CD4-positive, alpha-beta T cell treated with Interleukin-15 for 1 hour (primary cell): ENCODE data around the gene LRRC49.
"Not testable (repeated sequence)": the region's sequence is repeated elsewhere in the genome, so short reads cannot be mapped to it uniquely, and the experiment has no call there.

Experiments
- DNase-seq: peaks from one replicate; pipeline ENCODE4 v3.0.0-alpha.2; 2020

LRRC49 gene

GRCh38 chr15:71004506-71004905 is 111.9 kb downstream of the LRRC49 start:
- not testable (repeated sequence) for DNase-seq

- no peak for DNase-seq
Measured at GRCh38 chr15:71005895-71006294, 113.3 kb downstream of the LRRC49 start.

GRCh38 chr15:71008250-71008870 is 115.7 kb downstream of the LRRC49 start:
- no peak for DNase-seq

DNA sequence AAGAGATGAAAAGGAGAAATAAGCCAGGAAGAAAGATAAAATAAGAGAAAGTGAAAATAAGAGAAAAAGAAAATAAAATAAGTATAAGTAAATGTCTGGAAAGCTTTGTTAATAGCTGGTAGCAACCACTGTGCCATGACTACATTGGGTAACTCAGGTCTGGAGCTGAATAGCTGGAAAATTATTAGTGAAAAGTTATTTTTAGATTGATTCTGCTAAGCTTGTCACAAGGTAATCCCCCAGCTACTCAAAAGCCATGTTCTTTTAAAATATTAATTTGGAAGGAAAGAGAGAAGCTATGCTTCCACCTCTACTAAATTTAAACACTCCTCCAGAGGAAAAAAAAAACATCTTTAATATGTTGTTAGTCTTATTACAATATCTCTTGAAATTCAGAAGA is 117.8 kb downstream of the LRRC49 start:
- DNase-seq = no peak

DNA sequence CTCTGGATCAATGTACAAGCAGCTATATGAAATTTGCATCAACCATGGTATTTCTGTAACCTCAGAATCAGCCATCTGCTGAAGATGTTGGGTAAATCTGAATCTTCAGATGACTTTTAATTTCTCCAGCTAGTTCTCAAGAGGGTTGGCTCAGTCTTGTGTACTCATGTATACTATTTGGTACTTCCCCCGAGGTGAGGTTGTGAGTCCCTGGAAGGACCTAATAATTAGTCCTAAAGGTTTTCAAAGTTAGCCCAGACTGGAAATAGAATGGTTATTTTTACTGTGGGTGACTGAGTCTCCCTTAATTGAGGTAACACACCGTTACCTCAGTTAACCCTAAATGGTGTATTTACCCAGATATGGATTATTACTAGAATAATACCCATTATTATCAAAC is 118.4 kb downstream of the LRRC49 start:
- DNase-seq = no peak

GRCh38 chr15:71011503-71012155 is 119.0 kb downstream of the LRRC49 start:
- DNase-seq = no peak

DNA sequence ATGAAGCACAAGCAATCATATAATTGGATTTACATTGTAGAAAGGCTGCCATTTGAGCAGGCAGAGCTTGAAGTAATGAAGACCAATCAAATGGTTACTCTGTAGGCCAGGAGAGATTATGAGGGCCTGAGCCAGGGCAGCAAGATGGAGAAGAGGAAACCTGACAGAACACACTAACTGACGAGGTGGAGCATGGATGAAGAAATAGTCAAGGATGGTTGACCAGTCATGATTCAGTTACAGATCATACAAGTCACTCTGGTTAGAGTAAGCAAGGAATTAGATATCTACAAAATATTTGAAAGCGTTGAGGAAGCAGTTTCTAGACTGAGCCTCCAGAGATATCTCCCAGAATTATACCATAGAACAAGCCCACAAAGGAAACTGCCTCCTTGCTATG is 120.8 kb downstream of the LRRC49 start:
- no peak for DNase-seq

- DNase-seq = no peak
Measured at GRCh38 chr15:71015342-71015741, 122.7 kb downstream of the LRRC49 start.

GRCh38 chr15:71031232-71031631 is 138.6 kb downstream of the LRRC49 start:
- DNase-seq = not testable (repeated sequence)

DNA sequence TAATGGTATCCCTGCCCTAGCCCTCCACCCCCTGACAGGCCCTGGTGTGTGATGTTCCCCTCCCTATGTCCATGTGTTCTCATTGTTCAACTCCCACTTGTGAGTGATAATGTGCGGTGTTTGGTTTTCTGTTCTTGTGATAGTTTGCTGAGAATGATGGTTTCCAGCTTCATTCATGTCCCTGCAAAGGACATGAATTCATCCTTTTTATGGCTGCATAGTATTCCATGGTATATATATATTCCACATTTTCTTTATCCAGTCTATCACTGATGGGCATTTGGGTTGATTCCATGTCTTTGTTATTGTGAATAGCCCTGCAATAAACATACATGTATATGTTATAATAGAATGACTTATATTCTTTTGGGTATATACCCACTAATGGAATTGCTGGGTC is 142.9 kb downstream of the LRRC49 start:
- not testable (repeated sequence) for DNase-seq

- no peak for DNase-seq
Measured at GRCh38 chr15:71042356-71042922, 149.8 kb downstream of the LRRC49 start.

GRCh38 chr15:71043373-71043772 is 150.7 kb downstream of the LRRC49 start:
- DNase-seq = no peak

- DNase-seq = no peak
Measured at GRCh38 chr15:71044006-71044405, 151.4 kb downstream of the LRRC49 start.

GRCh38 chr15:71046146-71046545 is 153.5 kb downstream of the LRRC49 start:
- not testable (repeated sequence) for DNase-seq

DNA sequence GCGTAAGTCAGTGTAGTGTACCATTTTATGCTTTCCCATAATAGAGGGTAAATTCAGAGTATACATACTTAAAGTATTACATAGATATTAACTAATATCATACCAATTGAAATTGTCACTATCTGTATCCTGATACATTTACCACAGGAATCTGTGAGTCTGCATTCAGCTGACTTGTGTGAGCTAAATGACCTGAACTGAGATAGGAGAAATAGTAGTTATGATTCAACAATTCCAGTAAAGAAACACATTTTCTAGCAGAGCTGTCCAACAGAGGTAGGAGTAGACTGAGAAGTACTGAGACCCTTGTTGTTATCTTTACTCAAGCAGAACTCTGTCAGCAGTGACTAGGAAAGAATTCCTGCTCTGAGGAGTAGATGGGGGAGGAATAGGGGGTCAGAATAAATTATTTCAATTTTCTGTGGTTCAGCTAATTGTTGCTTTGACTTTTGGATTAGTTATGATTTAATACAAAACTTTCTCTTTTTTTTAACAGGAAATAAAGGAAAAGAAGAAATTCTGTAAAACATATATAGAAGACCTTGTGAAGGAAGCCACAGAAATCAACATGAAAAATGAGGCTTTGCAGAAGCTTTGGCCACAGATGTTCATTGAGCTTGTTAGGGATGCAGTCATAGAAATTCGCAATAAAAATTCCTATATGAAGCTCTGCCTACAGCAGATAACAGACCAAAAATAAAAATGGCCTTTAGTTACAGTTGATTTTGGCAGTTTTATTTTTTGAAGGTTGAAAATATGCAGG is 156.5 kb downstream of the LRRC49 start:
- no peak for DNase-seq

DNA sequence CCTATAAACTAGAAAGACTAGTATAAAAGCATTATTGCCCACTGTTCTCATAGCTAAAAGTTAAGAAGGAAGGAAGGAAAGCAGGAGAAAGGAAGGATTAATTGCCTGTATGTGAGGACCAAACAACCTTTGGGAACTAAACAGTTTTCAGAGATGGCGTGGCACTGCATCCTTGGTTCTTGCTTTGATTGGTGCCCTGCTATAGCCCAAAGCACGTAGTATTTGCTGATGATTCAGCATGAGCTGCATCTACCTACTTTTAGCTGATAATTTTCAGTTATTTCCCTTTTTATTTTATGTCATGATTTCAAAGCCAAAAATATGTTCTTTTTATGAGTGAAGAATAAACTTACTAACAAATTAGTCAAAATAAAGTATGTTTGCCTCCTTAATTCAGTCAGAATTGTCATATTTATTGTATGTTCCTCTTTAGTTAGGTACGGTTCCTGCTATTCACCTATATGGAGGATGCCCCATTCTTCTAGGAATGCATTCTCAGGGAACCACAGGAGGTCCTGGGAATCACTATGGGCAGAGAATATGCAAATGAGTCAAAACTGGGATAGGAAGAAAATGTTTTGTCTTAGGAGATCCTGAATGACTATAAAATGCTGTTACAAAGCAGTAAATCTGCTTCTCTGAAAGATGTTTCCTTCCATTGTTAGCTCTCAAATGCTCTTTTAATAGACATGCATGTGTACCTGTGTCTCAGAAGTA is 157.2 kb downstream of the LRRC49 start:
- DNase-seq = no peak

DNA sequence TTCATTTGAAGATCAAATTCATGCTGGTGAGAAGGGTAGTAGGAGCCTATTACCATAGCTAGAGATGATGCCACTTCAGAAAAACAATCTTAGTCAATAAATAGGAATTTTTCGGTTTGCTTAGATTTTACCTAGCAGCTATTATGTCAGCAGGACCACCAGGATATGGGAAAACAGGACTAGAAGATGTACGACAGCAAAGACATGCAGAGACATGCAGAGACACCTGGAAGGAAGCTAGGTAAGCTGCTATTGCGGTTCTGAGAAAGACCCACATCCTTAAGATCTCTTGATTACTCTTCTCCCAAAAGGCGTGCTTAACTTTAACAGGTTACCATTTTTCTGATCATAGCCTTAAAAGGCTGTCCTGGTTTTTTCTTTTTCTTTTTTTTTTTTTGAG is 157.8 kb downstream of the LRRC49 start:
- DNase-seq = no peak

DNA sequence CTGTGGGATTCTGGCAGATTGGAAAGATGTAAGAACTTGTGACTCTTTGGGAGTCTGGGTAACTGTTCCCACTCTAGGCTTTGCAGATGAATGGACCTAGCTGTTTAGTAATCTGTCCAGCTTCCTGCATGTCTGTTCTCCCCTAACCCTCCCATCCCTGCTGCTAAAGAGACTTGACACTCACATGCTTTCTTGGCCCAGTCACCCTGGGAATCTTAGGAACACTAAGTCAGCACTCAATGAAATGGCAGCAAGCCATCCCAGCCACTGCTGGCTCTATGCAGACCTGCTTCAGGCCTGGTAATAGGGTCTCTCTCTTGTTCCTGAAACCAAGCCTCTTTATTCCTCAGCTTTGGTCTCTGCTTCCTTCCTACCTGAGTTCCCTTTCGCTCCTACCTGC is 158.9 kb downstream of the LRRC49 start:
- DNase-seq = no peak

- DNase-seq = no peak
Measured at GRCh38 chr15:71052356-71052755, 159.7 kb downstream of the LRRC49 start.

- DNase-seq = no peak
Measured at GRCh38 chr15:71054286-71054952, 161.8 kb downstream of the LRRC49 start.

DNA sequence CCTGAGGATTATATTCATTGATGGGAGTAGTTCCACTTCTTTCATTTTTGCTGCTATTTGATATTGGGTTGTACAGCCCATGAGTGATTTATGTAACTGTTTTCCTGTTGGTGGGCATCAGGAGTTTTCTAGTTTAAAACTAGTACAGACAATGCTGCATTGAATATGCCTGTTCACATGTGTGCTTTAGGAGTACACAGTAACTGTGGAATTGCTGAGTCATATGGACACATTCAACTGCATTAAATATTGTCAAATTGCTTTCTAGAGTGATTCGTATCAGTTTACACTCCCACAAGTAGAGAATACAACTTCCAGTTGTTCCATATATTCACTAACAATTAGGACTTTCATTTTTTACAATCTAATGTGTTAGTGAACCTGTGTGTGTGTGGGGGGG is 162.8 kb downstream of the LRRC49 start:
- no peak for DNase-seq

GRCh38 chr15:71056111-71056510 is 163.5 kb downstream of the LRRC49 start:
- no peak for DNase-seq

DNA sequence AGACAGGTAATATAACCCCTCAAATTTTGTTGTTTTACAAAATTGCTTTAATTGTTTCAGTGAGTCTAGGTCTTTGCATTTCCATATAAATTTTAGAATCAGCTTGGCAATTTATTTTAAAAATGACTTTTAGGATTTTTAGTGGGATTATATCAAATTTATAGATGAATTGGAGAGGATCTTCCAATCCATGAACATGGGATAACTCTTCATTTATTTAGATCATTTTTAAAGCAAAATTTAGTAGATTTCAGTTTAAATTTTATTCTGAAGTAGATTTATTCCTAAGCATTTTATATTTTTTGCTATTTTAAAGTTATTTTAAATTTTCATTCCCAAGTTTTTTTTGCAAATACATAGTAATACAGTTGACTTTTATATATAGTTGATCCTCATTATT is 164.5 kb downstream of the LRRC49 start:
- DNase-seq = no peak
